Colon (tissue), 2 donors: Measurements from ENCODE around the gene GOLGA8A.
"Not testable (repeated sequence)": the region's sequence is repeated elsewhere in the genome, so short reads cannot be mapped to it uniquely, and the experiment has no call there.

Source experiments
- FAIRE-seq: peaks from 2 replicates; lab custom pipeline; 2012; peaks lifted over from hg19 to GRCh38; lab: Jason Lieb, UNC
- donor health status: control.
- donor health status: control.

GOLGA8A gene

GRCh38 chr15:34437687-34438086 lies at the start of gene GOLGA8A:
Gene GOLGA8A, minus strand, starts transcription at chr15:34437808. Its CDS starts 48,117 bp downstream, at chr15:34389691.
- FAIRE-seq = no peak

- no peak for FAIRE-seq
Measured at GRCh38 chr15:34483644-34484043, 46.0 kb upstream of the GOLGA8A start.

GRCh38 chr15:34481370-34481769 lies 43.8 kb upstream of the GOLGA8A start:
- no peak for FAIRE-seq

- FAIRE-seq = no peak
Measured at GRCh38 chr15:34473840-34474239, 36.2 kb upstream of the GOLGA8A start.

GRCh38 chr15:34472947-34473346 lies 35.3 kb upstream of the GOLGA8A start:
- FAIRE-seq = no peak

- FAIRE-seq = no peak
Measured at GRCh38 chr15:34470892-34471291, 33.3 kb upstream of the GOLGA8A start.

- FAIRE-seq = no peak
Measured at GRCh38 chr15:34470091-34470490, 32.5 kb upstream of the GOLGA8A start.

GRCh38 chr15:34461730-34462129 lies 24.1 kb upstream of the GOLGA8A start:
- FAIRE-seq = no peak

- peak; percentile 77 for FAIRE-seq
Measured at GRCh38 chr15:34460451-34460850, 22.8 kb upstream of the GOLGA8A start.

- no peak for FAIRE-seq
Measured at GRCh38 chr15:34456658-34457057, 19.1 kb upstream of the GOLGA8A start.

GRCh38 chr15:34442891-34443290 lies 5.3 kb upstream of the GOLGA8A start:
- no peak for FAIRE-seq

GRCh38 chr15:34439878-34440277 lies 2.3 kb upstream of the GOLGA8A start:
- FAIRE-seq = no peak

GRCh38 chr15:34436956-34437442 lies 609 bp downstream of the GOLGA8A start:
- FAIRE-seq = no peak

GRCh38 chr15:34436126-34436955 lies 1.3 kb downstream of the GOLGA8A start:
- FAIRE-seq = no peak

- FAIRE-seq = no peak
Measured at GRCh38 chr15:34435658-34436057, 1.9 kb downstream of the GOLGA8A start.

GRCh38 chr15:34434627-34435305 lies 2.8 kb downstream of the GOLGA8A start:
- FAIRE-seq = no peak

- not testable (repeated sequence) for FAIRE-seq
Measured at GRCh38 chr15:34433956-34434626, 3.5 kb downstream of the GOLGA8A start.

GRCh38 chr15:34430642-34431041 lies 7.0 kb downstream of the GOLGA8A start:
- FAIRE-seq = not testable (repeated sequence)

GRCh38 chr15:34423425-34424090 lies 14.1 kb downstream of the GOLGA8A start:
- FAIRE-seq = not testable (repeated sequence)

- FAIRE-seq = not testable (repeated sequence)
Measured at GRCh38 chr15:34420953-34421352, 16.7 kb downstream of the GOLGA8A start.

GRCh38 chr15:34418435-34418834 lies 19.2 kb downstream of the GOLGA8A start:
- FAIRE-seq = not testable (repeated sequence)

- FAIRE-seq = not testable (repeated sequence)
Measured at GRCh38 chr15:34409511-34409910, 28.1 kb downstream of the GOLGA8A start.
